Keratinocyte (primary cell): ENCODE measurements around the gene ARHGDIA.

Experiments used
- CTCF ChIP-seq, 3 experiments: IDR thresholded peaks in 1 of 3; conservative IDR thresholded peaks in 1 of 3; optimal IDR thresholded peaks in 1 of 3; 2 replicates in 2 of 3; 3 replicates in 1 of 3; pipeline versions ENCODE3 to v1.5.1; 2011; ENCODE audit warnings: low read length in 3 of 3, mild to moderate bottlenecking in 3 of 3, moderate library complexity in 2 of 3, control low read depth in 1 of 3, inconsistent platforms in 1 of 3; ENCODE audit not compliant: insufficient read depth in 2 of 3; ENCODE audit errors: extremely low read depth in 1 of 3
- EZH2 ChIP-seq: IDR thresholded peaks from one replicate; pipeline ENCODE4 v1.6.1; 2012; ENCODE audit warnings: inconsistent platforms, mild to moderate bottlenecking, low read length, moderate library complexity

DNA sequence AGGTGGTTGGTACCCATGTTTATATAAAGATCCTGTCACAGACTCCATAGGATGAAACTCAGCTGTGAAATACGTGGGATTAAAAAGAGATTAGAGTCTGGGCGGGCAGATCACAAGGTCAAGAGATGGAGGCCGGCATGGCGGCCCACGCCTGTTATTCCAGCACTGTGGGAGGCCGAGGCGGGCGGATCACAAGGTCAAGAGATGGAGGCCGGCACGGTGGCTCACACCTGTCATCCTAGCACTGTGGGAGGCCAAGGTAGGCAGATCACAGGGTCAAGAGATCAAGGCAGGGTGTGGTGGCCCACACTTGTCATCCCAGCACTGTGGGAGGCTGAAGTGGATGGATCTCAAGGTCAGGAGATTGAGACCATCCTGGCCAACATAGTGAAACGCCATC is 24.3 kb upstream of the ARHGDIA start:
- no peak for TF ChIP-seq CTCF (optimal IDR thresholded peaks at IDR 0.05 in 1 of 3, IDR thresholded peaks at IDR 0.05 in 1 of 3, conservative IDR thresholded peaks at IDR 0.05 in 1 of 3; ENCODE audit: extremely low read depth in 1 of 3, insufficient read depth in 2 of 3, low read length in 3 of 3)
- TF ChIP-seq EZH2 = no peak
